Measurements from ENCODE around the gene BRD4. TPM values are rescaled to one million over a fixed set of nuclear protein-coding genes. Genes with fewer than 3 reads are reported as not detected.

BRD4 gene
- total and polyA plus RNA-seq, 11 donors, result 31.1 to 78.9 (median 61.8) TPM

GRCh38 chr19:15372470-15372869 is 40.1 kb upstream of the BRD4 start:
- H3K4me1 ChIP-seq, result peaks cover 20 to 71% (median 54%) of the 10 kb centered on the region in 12 donors
- H3K9me3 ChIP-seq, result no peaks in the 10 kb centered on the region
- peaks cover 6 to 67% (median 55%) of the 10 kb centered on the region in 9 donors for H3K36me3 ChIP-seq
- H3K4me3 ChIP-seq, result no peak overlapping the region
- TF ChIP-seq CTCF (IDR thresholded peaks at IDR 0.05) (no peak), POLR2A (IDR thresholded peaks at IDR 0.05) (no peak)
- 94 to 98% (median 95%) methylated on average over 14 of the region's 14 CpGs for WGBS, 4 donors
- ATAC-seq (no peak), DNase-seq (no peak)
- peak overlapping the region in 5 of 12 donors; percentile 50 to 75 (median 66) for H3K27ac ChIP-seq
- intact Hi-C loops (cut with DNase I), result loop anchor here in 4 of 10 donors (10.0 kb wide), 3 partner anchors 88 to 198 kb away; no protein-coding TSS in a partner anchor
- H3K27me3 ChIP-seq, result no peaks in the 10 kb centered on the region

GRCh38 chr19:15371786-15372380 is 39.5 kb upstream of the BRD4 start:
- H3K9me3 ChIP-seq, result no peaks in the 10 kb centered on the region
- H3K4me3 ChIP-seq, result no peak overlapping the region
- TF ChIP-seq CTCF (IDR thresholded peaks at IDR 0.05), result no peak
- no peak for TF ChIP-seq POLR2A (IDR thresholded peaks at IDR 0.05)
- peaks cover 20 to 71% (median 48%) of the 10 kb centered on the region in 12 donors for H3K4me1 ChIP-seq
- intact Hi-C loops (cut with DNase I), result loop anchor here in 4 of 10 donors (10.0 kb wide), 3 partner anchors 87 to 197 kb away; no protein-coding TSS in a partner anchor
- DNase-seq (peak in 1 of 5 donors; percentile 41), ATAC-seq (no peak)
- no peaks in the 10 kb centered on the region for H3K27me3 ChIP-seq
- peak overlapping the region in 9 of 12 donors; percentile 10 to 75 (median 55) for H3K27ac ChIP-seq
- H3K36me3 ChIP-seq, result peaks cover 6 to 73% (median 61%) of the 10 kb centered on the region in 9 donors
- 69 to 88% (median 77%) methylated on average over 16 to 17 of the region's 17 CpGs for WGBS, 4 donors

GRCh38 chr19:15371119-15371518 is 38.8 kb upstream of the BRD4 start:
- H3K27me3 ChIP-seq, result no peaks in the 10 kb centered on the region
- peaks cover 17 to 66% (median 41%) of the 10 kb centered on the region in 12 donors for H3K4me1 ChIP-seq
- H3K36me3 ChIP-seq, result peaks cover 6 to 81% (median 68%) of the 10 kb centered on the region in 9 donors
- intact Hi-C loops (cut with DNase I), result loop anchor here in 4 of 10 donors (10.0 kb wide), 3 partner anchors 86 to 196 kb away; no protein-coding TSS in a partner anchor
- peak overlapping the region in 7 of 12 donors; percentile 39 to 75 (median 58) for H3K27ac ChIP-seq
- no peak for DNase-seq
- no peak for ATAC-seq
- TF ChIP-seq POLR2A (IDR thresholded peaks at IDR 0.05) (no peak), CTCF (IDR thresholded peaks at IDR 0.05) (no peak)
- 95 to 97% (median 96%) methylated on average over 5 to 7 of the region's 7 CpGs for WGBS, 4 donors
- H3K9me3 ChIP-seq, result no peaks in the 10 kb centered on the region
- no peak overlapping the region for H3K4me3 ChIP-seq

GRCh38 chr19:15369594-15369891 is 37.2 kb upstream of the BRD4 start:
- intact Hi-C loops (cut with DNase I), result no loop called here
- WGBS, 4 donors, result 90 to 100% (median 94%) methylated on average over 1 to 9 of the region's 9 CpGs
- H3K27me3 ChIP-seq, result no peaks in the 10 kb centered on the region
- no peak overlapping the region for H3K4me3 ChIP-seq
- no peaks in the 10 kb centered on the region for H3K9me3 ChIP-seq
- peaks cover 10 to 97% (median 82%) of the 10 kb centered on the region in 9 donors for H3K36me3 ChIP-seq
- no peak for TF ChIP-seq CTCF (IDR thresholded peaks at IDR 0.05)
- no peak for TF ChIP-seq POLR2A (IDR thresholded peaks at IDR 0.05)
- ATAC-seq (no peak), DNase-seq (no peak)
- H3K4me1 ChIP-seq, result peaks cover 10 to 50% (median 27%) of the 10 kb centered on the region in 12 donors
- no peak overlapping the region for H3K27ac ChIP-seq
